K562 (cell line): ENCODE data around the gene DEPDC1B. TPM values are rescaled to one million over a fixed set of nuclear protein-coding genes. Genes with fewer than 3 reads are reported as not detected.

Source experiments
- ATAC-seq: fragments of 200-7000 bp; cut with Tn5 transposase; 3 replicates; pipeline ENCODE4 v1.9.1; 2020; ENCODE audit warnings: moderate library complexity
- BruUV-seq: library from RNA; stranded (reverse); fragments of 400-500 nt; replicated peaks from 2 replicates; lab custom pipeline; 2021; lab: Mats Ljungman, UMichigan
- CTCF ChIA-PET: fragments of 300-600 bp; formaldehyde crosslinking; extraction: SDS; loops from one replicate; lab custom pipeline; 2021; ENCODE audit warnings: low intra/inter-chr PET ratio; lab: Yijun Ruan, JAX
- POLR2A ChIA-PET: fragments of 300-600, 350-650 bp; sonication (Branson Sonifier 250); formaldehyde crosslinking; extraction: SDS; loops from one replicate; lab custom pipeline; 2021; ENCODE audit warnings: antibody characterized with exemption, inconsistent platforms; lab: Yijun Ruan, JAX
- DNase-seq, 4 experiments: peaks; one replicate each; pipeline versions ENCODE4 v3.0.0 to v3.0.0-alpha.2; 2011 to 2018; ENCODE audit warnings: low spot score in 3 of 4, mixed read lengths in 3 of 4; ENCODE audit errors: extremely low read depth in 1 of 4
- FAIRE-seq: peaks from 2 replicates; lab custom pipeline; 2011; peaks lifted over from hg19 to GRCh38; lab: Jason Lieb, UNC
- H2AFZ ChIP-seq: 2 replicates; pipeline ENCODE4 v1.6.0; 2011; ENCODE audit warnings: low read depth, low read length, control low read depth, inconsistent platforms
- H3K27ac ChIP-seq: fragments of 200-600 bp; 3 replicates; pipeline ENCODE4 v1.8.0; 2011; ENCODE audit warnings: low read depth, mild to moderate bottlenecking, control low read depth, inconsistent platforms, low read length, moderate library complexity, mixed read lengths; ENCODE audit errors: extremely low read depth
- H3K27me3 ChIP-seq, 2 experiments: fragments of 300-600 bp in 1 of 2; 2 replicates in 1 of 2; 3 replicates in 1 of 2; pipeline versions ENCODE4 v1.6.0 to v1.8.0; 2011; ENCODE audit warnings: inconsistent platforms in 2 of 2, low read length in 2 of 2, mild to moderate bottlenecking in 1 of 2, mixed read lengths in 1 of 2, moderate library complexity in 1 of 2; ENCODE audit not compliant: control insufficient read depth in 2 of 2, insufficient read depth in 2 of 2
- H3K36me3 ChIP-seq: fragments of 300-600 bp; 3 replicates; pipeline ENCODE4 v1.8.0; 2011; ENCODE audit warnings: mild to moderate bottlenecking, low read length, inconsistent platforms; ENCODE audit not compliant: control insufficient read depth, insufficient read depth
- H3K4me1 ChIP-seq, 2 experiments: fragments of 200-600 bp in 1 of 2; replicated peaks in 1 of 2; 2 replicates in 1 of 2; 3 replicates in 1 of 2; pipeline versions ENCODE4 v1.5.1 to v1.8.0; 2011; ENCODE audit warnings: inconsistent platforms in 2 of 2, low read length in 2 of 2, mild to moderate bottlenecking in 1 of 2, mixed read lengths in 1 of 2, moderate library complexity in 1 of 2; ENCODE audit not compliant: control insufficient read depth in 2 of 2, insufficient read depth in 2 of 2
- H3K4me2 ChIP-seq: 2 replicates; pipeline ENCODE4 v1.6.1; 2011; ENCODE audit warnings: low read length, control low read depth, inconsistent platforms, mixed read lengths; ENCODE audit not compliant: insufficient read depth
- H3K4me3 ChIP-seq: fragments of 200-600 bp; sonication (generic), shearing (Covaris generic); 2 replicates; pipeline ENCODE4 v1.5.1; 2016; ENCODE audit warnings: control low read depth, inconsistent platforms
- H3K79me2 ChIP-seq: fragments of 200-600 bp; 3 replicates; pipeline ENCODE4 v1.8.0; 2011; ENCODE audit warnings: low read length, inconsistent platforms; ENCODE audit not compliant: control insufficient read depth, insufficient read depth
- H3K9ac ChIP-seq, 2 experiments: 2 replicates each; pipeline versions ENCODE4 v1.6.0 to v1.6.1; 2011; ENCODE audit warnings: low read depth in 2 of 2, low read length in 2 of 2, control low read depth in 1 of 2, inconsistent platforms in 1 of 2, mild to moderate bottlenecking in 1 of 2, mixed read lengths in 1 of 2; ENCODE audit not compliant: insufficient read depth in 1 of 2
- H3K9me1 ChIP-seq: one replicate; pipeline ENCODE4 v1.6.0; 2011; ENCODE audit warnings: inconsistent platforms, mild to moderate bottlenecking, low read length, moderate library complexity; ENCODE audit not compliant: control insufficient read depth, insufficient read depth
- H3K9me3 ChIP-seq: replicated peaks from 2 replicates; pipeline ENCODE4 v1.5.1; 2011; ENCODE audit warnings: low read depth, low read length, inconsistent platforms; ENCODE audit not compliant: control insufficient read depth, insufficient read depth
- H4K20me1 ChIP-seq: replicated peaks from 2 replicates; pipeline ENCODE4 v1.6.1; 2011; ENCODE audit warnings: low read length, inconsistent platforms, mixed read lengths; ENCODE audit not compliant: control insufficient read depth, insufficient read depth
- CEBPB ChIP-seq: fragments of 450-650 bp; IDR thresholded peaks from 2 replicates; pipeline ENCODE4 v1.6.1; 2016; ENCODE audit warnings: missing genetic modification characterization, missing compliant biosample characterization
- CEBPG ChIP-seq, 3 experiments: fragments of 200-800 bp in 1 of 3; sonication (Bioruptor generic) in 1 of 3; sonication (generic) in 1 of 3; formaldehyde crosslinking in 1 of 3; IDR thresholded peaks in 2 of 3; conservative IDR thresholded peaks in 1 of 3; 2 replicates each; pipeline versions ENCODE4 v1.6.1 to v1.8.0; 2016 to 2022; ENCODE audit warnings: missing compliant biosample characterization in 2 of 3, missing genetic modification characterization in 2 of 3, mild to moderate bottlenecking in 1 of 3, missing genetic modification reagents in 1 of 3
- CXXC5 ChIP-seq: fragments of 250-450 bp; sonication (Bioruptor Pico); IDR thresholded peaks from 2 replicates; pipeline ENCODE4 v1.8.0; 2022; ENCODE audit warnings: inconsistent platforms, mild to moderate bottlenecking, moderate library complexity
- NFIC ChIP-seq: fragments of 450-650 bp; IDR thresholded peaks from 2 replicates; pipeline ENCODE4 v1.6.1; 2017; ENCODE audit warnings: mild to moderate bottlenecking, inconsistent platforms
- ZNF584 ChIP-seq: fragments of 200-800 bp; sonication (Bioruptor generic); IDR thresholded peaks from 2 replicates; pipeline ENCODE4 v1.6.1; 2016; ENCODE audit warnings: low read depth, mild to moderate bottlenecking, missing genetic modification characterization, missing compliant biosample characterization
- WGBS: fragments of 100-300 bp; shearing (Covaris generic); methylation state at CpG from one replicate; pipeline ENCODE4 v1.1.6; 2016; ENCODE audit warnings: low coverage, mixed read lengths; ENCODE audit not compliant: insufficient coverage; ENCODE audit errors: missing lambda C conversion rate; 5-methylcytosine and 5-hydroxymethylcytosine counted together
- in situ Hi-C: fragments of 300-500 bp; cut with MboI; formaldehyde crosslinking; loops from 4 replicates; pipeline ENCODE4 v1.15.0; 2018; ENCODE audit warnings: inconsistent platforms, mixed read lengths
- intact Hi-C: fragments of 100-400 bp; cut with micrococcal nuclease; formaldehyde crosslinking; loops from 2 replicates; pipeline ENCODE4 v1.14.2; 2022
- polyA plus RNA-seq, 8 experiments: library from polyadenylated mRNA; depleted of rRNA in 4 of 8; stranded (reverse) in 5 of 8; unstranded in 3 of 8; fragments of >200 nt; fragmentation: Nextera tagmentation in 2 of 8; fragmentation: Illumina TruSeq in 1 of 8; extraction: Ambion mirVana in 2 of 8; extraction: Trizol in 1 of 8; gene quantifications; 2 replicates each; pipeline versions ENCODE4 v1.2.1 to v1.2.3, GENCODE V29; 2011 to 2014; ENCODE audit warnings: inconsistent platforms in 1 of 8, missing spikeins in 1 of 8
- total RNA-seq, 7 experiments: library from RNA; depleted of rRNA in 6 of 7; stranded (reverse); fragments of >200 nt in 6 of 7; fragmentation: Illumina TruSeq in 2 of 7; extraction: Trizol in 2 of 7; gene quantifications; 2 replicates each; pipeline versions ENCODE4 v1.2.1 to v1.2.3, GENCODE V29; 2011 to 2021; ENCODE audit warnings: low replicate concordance in 1 of 7
- TF ChIP-seq, protein P1 (sequence below): fragments of 250-450 bp; sonication (Bioruptor Pico); IDR thresholded peaks from 2 replicates; pipeline ENCODE4 v1.8.0; 2021; ENCODE audit warnings: moderate library complexity, mild to moderate bottlenecking, inconsistent platforms

Gene DEPDC1B
- total and polyA plus RNA-seq, 9 of the 15 experiments (the other 6 are each of a cell fraction or from before 2014, with no cell fraction given), result 36.0 to 67.2 (median 44.5) TPM

DNA sequence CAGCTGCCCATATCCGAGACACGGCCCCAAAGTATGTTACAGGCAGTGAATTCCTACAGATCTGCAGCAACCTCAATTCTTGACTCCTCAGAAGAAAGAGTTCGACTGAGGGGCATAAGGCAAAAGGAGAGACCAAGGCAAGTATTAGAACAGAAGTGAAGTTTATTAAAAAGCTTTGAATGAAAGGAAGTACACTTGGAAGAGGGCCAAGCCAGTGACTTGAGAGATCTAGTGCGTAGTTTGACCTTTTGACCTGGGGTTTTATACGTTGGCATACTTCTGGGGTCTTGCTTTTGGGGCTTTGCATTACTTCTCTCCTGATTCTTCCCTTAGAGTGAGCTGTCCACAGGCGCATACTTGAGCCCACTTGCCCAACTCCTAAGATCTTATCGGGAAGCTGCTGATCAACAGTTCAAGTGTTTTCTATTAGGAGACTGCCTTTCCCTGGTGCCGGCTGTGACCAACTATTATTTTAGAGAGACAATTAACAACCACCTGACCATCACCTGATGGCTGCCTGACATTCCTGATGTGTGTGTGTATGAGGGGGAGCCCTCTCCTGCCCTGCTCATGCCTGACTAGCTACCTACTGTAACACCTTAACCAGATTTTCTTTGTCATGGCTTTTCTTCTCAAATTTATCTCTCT lies 1.5 kb upstream of the DEPDC1B start:
- H3K4me2 ChIP-seq, result peak overlapping the region; percentile 99
- CTCF ChIA-PET, result no interaction called here
- TF ChIP-seq CXXC5 (CRISPR knock-in tag) (peak; percentile 31; the same call in 1 of the 2 replicates), ZNF584 (no peak), CEBPG (CRISPR knock-in tag; IDR thresholded peaks at IDR 0.05) (0 out of 2 replicates have a peak, but pooled peaks have one; percentile 7), CEBPG (tag; conservative IDR thresholded peaks at IDR 0.05 in 1 of 2, IDR thresholded peaks at IDR 0.05 in 1 of 2) (no peak), NFIC (peak; percentile 83), CEBPB (peak; percentile 40; the same call in 1 of the 2 replicates)
- TF ChIP-seq, protein P1, sequence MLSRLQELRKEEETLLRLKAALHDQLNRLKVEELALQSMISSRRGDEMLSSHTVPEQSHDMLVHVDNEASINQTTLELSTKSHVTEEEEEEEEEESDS (CRISPR knock-in tag), result no peak
- peaks cover 4% of the 10 kb centered on the region; the same call in 2 of the 3 replicates for H3K36me3 ChIP-seq
- in situ Hi-C loops (no loop called here), intact Hi-C loops (loop anchor here (5.0 kb wide), 1 partner anchor 141 kb away; the partner anchor contains the start of gene ELOVL7)
- peak overlapping the region; percentile 96 for H2AFZ ChIP-seq
- H3K9ac ChIP-seq, result peak overlapping the region in 1 of 2 experiments; percentile 90; a peak in 2 of 4 replicates
- no peak overlapping the region for H3K27ac ChIP-seq
- no peak for ATAC-seq
- WGBS, result 31% methylated on average over 8 of the region's 8 CpGs
- peaks cover 34% of the 10 kb centered on the region for H3K79me2 ChIP-seq
- DNase-seq, result peak in 1 of 4 experiments; percentile 47
- no peaks in the 10 kb centered on the region for H3K9me3 ChIP-seq
- H4K20me1 ChIP-seq, result no peaks in the 10 kb centered on the region
- H3K4me3 ChIP-seq, result peak overlapping the region; percentile 69; the same call in 1 of the 2 replicates
- POLR2A ChIA-PET, result interaction anchor here (0.9 to 2.7 kb wide), 4 partner anchors 9 to 207 kb away, joined by 3 to 20 read pairs (median 4); no protein-coding TSS in a partner anchor
- FAIRE-seq, result no peak
- no peaks in the 10 kb centered on the region for H3K27me3 ChIP-seq
- H3K9me1 ChIP-seq, result no peaks in the 10 kb centered on the region
- H3K4me1 ChIP-seq, result peaks cover 0 to 20% of the 10 kb centered on the region in 2 experiments; a peak in 2 of 5 replicates
- BruUV-seq, result no TSS peak
